H1 (cell line): ENCODE measurements around the gene ACO1.

ENCODE experiments used
- BRCA1 ChIP-seq: IDR thresholded peaks from 2 replicates; pipeline ENCODE4 v1.6.1; 2012; ENCODE audit warnings: low read depth, low read length, improper control_type of control experiment
- EP300 ChIP-seq, 2 experiments: IDR thresholded peaks; 1 replicate in 1 of 2; 2 replicates in 1 of 2; pipeline ENCODE4 v1.6.1; 2011 to 2012; ENCODE audit warnings: low read depth in 2 of 2, low read length in 2 of 2, mild to moderate bottlenecking in 2 of 2, borderline replicate concordance in 1 of 2, inconsistent platforms in 1 of 2, moderate library complexity in 1 of 2
- EZH2 ChIP-seq: fragments of 200-600 bp; sonication (generic); IDR thresholded peaks from 2 replicates; pipeline ENCODE4 v1.7.1; 2012; ENCODE audit warnings: low read depth, mild to moderate bottlenecking, moderate library complexity, low read length, inconsistent platforms; ENCODE audit not compliant: severe bottlenecking
- GABPA ChIP-seq: IDR thresholded peaks from 2 replicates; pipeline ENCODE4 v1.6.1; 2011; ENCODE audit warnings: mild to moderate bottlenecking, low read length, moderate library complexity, borderline replicate concordance; ENCODE audit not compliant: insufficient read depth
- POLR2A ChIP-seq, 2 experiments: IDR thresholded peaks; 1 replicate in 1 of 2; 2 replicates in 1 of 2; pipeline ENCODE4 v1.6.1; 2011; ENCODE audit warnings: low read depth in 2 of 2, low read length in 2 of 2, mild to moderate bottlenecking in 2 of 2; ENCODE audit errors: control extremely low read depth in 1 of 2
- POLR2AphosphoS5 ChIP-seq: IDR thresholded peaks from 2 replicates; pipeline ENCODE4 v1.6.1; 2011; ENCODE audit warnings: low read depth, low read length
- RAD21 ChIP-seq, 2 experiments: IDR thresholded peaks in 1 of 2; conservative IDR thresholded peaks in 1 of 2; 2 replicates each; pipeline ENCODE4 v1.6.1; 2011; ENCODE audit warnings: low read depth in 2 of 2, low read length in 2 of 2, improper control_type of control experiment in 1 of 2, inconsistent platforms in 1 of 2, mild to moderate bottlenecking in 1 of 2, moderate library complexity in 1 of 2
- RXRA ChIP-seq: IDR thresholded peaks from 2 replicates; pipeline ENCODE4 v1.6.1; 2011; ENCODE audit warnings: low read depth, mild to moderate bottlenecking, low read length, moderate library complexity; ENCODE audit not compliant: insufficient read depth
- TEAD4 ChIP-seq: IDR thresholded peaks from 2 replicates; pipeline ENCODE4 v1.6.1; 2012; ENCODE audit warnings: low read depth, low read length, inconsistent platforms, mixed read lengths
- YY1 ChIP-seq: IDR thresholded peaks from 2 replicates; pipeline ENCODE4 v1.6.1; 2011; ENCODE audit warnings: low read depth, mild to moderate bottlenecking, low read length
- TF ChIP-seq, protein P1 (sequence below), 3 experiments: IDR thresholded peaks; 1 replicate in 2 of 3; 2 replicates in 1 of 3; pipeline versions ENCODE4 v1.5.1 to v1.6.1; 2011; ENCODE audit warnings: low read length in 3 of 3, mild to moderate bottlenecking in 3 of 3, inconsistent platforms in 2 of 3, low read depth in 1 of 3, moderate library complexity in 1 of 3; ENCODE audit not compliant: insufficient read depth in 1 of 3; ENCODE audit errors: control extremely low read depth in 1 of 3

DNA sequence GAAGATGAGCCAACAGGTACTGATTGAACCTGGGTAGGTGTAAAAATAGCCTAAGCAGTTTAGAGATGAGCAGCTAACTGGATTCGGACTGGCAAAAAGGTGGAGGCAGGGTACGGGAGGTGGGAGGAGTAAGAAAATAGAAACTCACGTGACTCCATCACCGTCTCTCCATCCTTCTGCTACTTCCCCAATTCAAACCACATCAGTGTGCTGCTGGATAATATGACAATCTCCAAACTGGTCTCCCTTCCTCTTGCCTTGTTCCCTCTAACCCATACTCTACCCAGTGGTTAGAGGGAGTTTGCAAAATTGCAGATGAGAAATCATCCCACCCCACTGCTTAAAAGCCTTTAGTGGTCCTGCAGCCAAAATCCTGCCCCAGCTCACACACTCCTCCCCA, 98.9 kb downstream of the ACO1 start:
- no peak for TF ChIP-seq BRCA1
- TF ChIP-seq TEAD4: no peak
- no peak for TF ChIP-seq EP300 (IDR thresholded peaks at IDR 0.05; ENCODE audit: borderline replicate concordance in 1 of 2, low read depth in 2 of 2, low read length in 2 of 2)
- TF ChIP-seq, protein P1, sequence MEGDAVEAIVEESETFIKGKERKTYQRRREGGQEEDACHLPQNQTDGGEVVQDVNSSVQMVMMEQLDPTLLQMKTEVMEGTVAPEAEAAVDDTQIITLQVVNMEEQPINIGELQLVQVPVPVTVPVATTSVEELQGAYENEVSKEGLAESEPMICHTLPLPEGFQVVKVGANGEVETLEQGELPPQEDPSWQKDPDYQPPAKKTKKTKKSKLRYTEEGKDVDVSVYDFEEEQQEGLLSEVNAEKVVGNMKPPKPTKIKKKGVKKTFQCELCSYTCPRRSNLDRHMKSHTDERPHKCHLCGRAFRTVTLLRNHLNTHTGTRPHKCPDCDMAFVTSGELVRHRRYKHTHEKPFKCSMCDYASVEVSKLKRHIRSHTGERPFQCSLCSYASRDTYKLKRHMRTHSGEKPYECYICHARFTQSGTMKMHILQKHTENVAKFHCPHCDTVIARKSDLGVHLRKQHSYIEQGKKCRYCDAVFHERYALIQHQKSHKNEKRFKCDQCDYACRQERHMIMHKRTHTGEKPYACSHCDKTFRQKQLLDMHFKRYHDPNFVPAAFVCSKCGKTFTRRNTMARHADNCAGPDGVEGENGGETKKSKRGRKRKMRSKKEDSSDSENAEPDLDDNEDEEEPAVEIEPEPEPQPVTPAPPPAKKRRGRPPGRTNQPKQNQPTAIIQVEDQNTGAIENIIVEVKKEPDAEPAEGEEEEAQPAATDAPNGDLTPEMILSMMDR (IDR thresholded peaks at IDR 0.05; ENCODE audit: control extremely low read depth in 1 of 3, insufficient read depth in 1 of 3, low read depth in 1 of 3, low read length in 3 of 3): no peak
- no peak for TF ChIP-seq POLR2AphosphoS5
- TF ChIP-seq RXRA: no peak
- no peak for TF ChIP-seq GABPA
- TF ChIP-seq POLR2A (IDR thresholded peaks at IDR 0.05; ENCODE audit: control extremely low read depth in 1 of 2, low read depth in 2 of 2, low read length in 2 of 2): no peak
- no peak for TF ChIP-seq YY1
- no peak for TF ChIP-seq RAD21 (IDR thresholded peaks at IDR 0.05 in 1 of 2, conservative IDR thresholded peaks at IDR 0.05 in 1 of 2; ENCODE audit: low read depth in 2 of 2, low read length in 2 of 2)
- no peak for TF ChIP-seq EZH2
